ENCODE results near the gene OPRL1.
A peak's percentile ranks its signal among the peaks of the same experiment; 100 is the strongest.

OPRL1 gene

GRCh38 chr20:64080013-64080812 is at the start of gene OPRL1:
Gene OPRL1 (plus strand): TSS chr20:64080082. CDS start chr20:64092721, 12,639 bp downstream.
- no peak for DNase-seq

- no peak for DNase-seq
Measured at GRCh38 chr20:64030371-64031134, 49.3 kb upstream of the OPRL1 start.

- no peak for DNase-seq
Measured at GRCh38 chr20:64031822-64032314, 48.0 kb upstream of the OPRL1 start.

GRCh38 chr20:64032706-64033624 is 46.9 kb upstream of the OPRL1 start:
- DNase-seq = no peak

- DNase-seq = no peak
Measured at GRCh38 chr20:64033981-64034493, 45.8 kb upstream of the OPRL1 start.

DNA sequence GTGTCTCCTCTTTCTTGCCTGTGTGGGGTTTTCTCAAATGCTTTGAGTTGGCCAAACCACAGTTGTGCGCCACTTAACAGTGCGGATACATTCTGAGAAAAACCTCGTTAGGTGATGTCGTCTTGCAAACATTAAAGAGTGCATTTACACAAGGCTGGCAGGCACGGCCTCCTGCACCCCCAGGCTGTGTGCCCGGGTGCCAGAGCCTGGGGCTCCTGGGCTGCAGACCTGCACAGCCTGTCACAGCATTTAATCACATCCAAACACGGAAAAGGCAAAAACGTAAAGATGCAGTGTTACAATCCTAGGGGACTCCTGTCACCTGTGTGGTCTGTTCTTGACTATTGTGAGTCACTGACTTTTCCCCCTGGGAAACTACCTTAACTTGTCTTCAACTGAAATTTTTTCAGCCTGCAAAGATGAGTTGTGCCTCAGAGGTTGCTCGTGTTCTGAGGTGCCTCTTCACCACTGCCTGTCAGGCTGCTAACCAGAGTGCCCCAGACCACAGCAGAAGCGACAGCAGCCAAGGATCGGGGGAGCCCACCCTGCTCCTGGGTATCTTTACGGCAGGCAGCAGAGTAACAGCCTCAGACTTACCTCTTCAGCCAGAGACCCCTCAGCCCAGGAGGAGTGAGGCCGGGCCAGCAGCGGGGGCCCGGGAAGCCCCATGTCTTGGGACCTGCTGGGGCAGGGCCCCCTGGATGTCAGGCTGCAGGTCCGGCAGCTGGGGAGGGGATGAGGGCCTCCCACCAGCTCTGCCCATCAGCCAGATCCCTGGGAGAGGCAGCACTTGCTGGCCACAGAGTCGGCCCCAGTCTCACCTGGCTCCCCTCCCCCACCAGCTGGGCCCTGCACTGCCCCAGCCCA is 44.6 kb upstream of the OPRL1 start:
- DNase-seq = no peak

- no peak for DNase-seq
Measured at GRCh38 chr20:64035933-64036345, 43.9 kb upstream of the OPRL1 start, which contains the start of gene C20orf204. Gene C20orf204 (plus strand): TSS chr20:64036182. CDS start chr20:64036324, 142 bp downstream.

DNA sequence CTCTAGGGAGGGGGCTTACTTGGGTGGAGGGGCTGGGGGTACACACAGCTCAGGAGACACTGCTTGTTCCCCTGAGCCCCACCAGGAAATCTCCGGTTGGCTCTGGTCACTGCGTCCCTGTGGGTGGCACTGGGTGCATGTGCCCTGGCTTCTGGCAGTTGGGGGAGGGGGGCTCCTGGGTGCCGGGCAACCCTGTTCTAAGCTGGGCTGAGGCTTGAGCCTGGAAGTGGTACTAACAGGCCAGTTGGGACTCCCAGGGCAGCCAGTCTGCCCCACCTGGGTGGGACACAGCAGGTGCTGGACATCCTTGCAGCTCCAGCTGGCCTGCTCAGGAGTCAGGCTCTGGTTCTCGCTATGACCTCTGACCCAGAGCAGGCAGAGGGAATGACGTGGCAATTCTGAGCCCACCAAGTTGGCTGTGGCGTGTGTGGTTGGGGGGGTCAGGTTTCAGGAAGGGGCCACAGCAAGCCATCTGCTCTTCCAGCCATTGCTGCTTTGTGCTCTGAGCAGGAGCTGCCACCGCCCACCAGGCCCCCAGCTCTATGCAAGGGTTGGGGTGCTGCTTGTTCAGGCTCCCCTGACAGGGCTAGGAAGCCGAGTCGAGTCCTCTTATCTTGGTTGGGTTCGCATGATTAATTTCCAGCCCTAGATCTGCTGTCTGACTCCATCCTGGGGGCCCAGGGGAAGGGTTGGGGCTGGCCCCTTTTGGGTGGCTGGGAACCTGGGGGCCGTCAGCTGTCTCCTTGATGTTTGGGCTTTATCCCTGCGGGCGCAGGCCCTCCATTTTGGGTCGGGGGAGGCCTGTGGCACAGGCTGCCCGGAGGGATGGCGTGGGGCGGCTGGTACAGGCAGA is 43.3 kb upstream of the OPRL1 start:
- no peak for DNase-seq

GRCh38 chr20:64037199-64037497 is 42.7 kb upstream of the OPRL1 start:
- DNase-seq = no peak

GRCh38 chr20:64037498-64038213 is 42.2 kb upstream of the OPRL1 start:
- DNase-seq = no peak

- DNase-seq = no peak
Measured at GRCh38 chr20:64038224-64038564, 41.7 kb upstream of the OPRL1 start.

DNA sequence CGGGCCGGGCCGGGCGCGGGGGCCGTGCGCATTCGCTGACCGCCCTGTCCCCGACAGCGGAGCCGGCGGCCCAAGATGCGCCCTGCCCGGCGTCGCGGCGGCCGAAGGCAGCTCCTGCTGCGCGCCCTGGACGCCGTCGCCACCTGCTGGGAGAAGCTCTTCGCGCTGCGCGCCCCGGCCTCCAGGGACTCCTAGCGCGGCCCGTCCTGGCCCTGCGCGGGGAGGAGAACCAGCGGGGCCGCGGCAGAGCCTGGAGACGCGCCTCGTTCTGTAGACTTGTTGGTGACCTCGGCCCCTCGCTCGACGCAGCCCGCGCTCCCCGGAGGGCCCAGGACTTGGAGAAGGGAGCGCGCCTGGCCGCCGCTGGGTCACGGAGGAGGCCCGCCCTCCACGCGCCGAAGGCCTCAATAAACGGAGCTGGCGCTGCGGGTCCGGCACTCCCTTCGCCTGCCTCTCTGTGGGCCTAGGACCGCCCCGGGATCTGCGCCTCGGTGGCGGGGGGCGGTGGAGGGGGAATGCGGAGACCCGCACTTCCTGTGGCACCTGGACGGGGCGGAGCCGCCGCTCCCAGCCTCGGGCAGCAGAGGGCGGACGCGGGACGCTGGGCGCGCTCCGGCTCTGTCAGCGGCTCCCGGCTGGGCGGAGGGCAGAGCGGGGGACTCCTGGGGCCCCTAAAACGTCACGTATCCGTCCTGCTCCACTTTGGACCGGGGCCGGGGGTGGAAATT is 41.2 kb upstream of the OPRL1 start:
- DNase-seq = peak; percentile 99

- DNase-seq = peak; percentile 77
Measured at GRCh38 chr20:64039293-64040160, 40.4 kb upstream of the OPRL1 start.

GRCh38 chr20:64040231-64041039 is 39.4 kb upstream of the OPRL1 start:
- no peak for DNase-seq

GRCh38 chr20:64041040-64041780 is 38.7 kb upstream of the OPRL1 start:
- no peak for DNase-seq

DNA sequence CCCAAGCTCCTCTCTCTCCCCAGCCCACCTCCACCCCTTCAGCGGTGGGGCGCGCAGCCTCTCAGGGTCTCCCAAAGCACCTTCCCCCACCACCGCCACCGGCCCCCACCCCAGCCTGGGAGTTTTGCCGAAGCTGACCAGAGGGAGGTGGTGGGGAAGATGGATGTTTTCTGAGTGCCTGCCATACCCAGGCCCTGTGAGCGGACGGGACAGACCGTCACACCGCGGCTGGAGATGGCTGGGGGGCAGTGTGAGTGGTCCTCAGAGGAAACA is 38.2 kb upstream of the OPRL1 start:
- DNase-seq = no peak

All from 8988T (cell line).